Erythroblast (primary cell): ENCODE results near the gene UBXN7.

ENCODE experiments used
- GATA1 ChIP-seq: IDR thresholded peaks from 2 replicates; pipeline ENCODE4 v1.6.1; 2011; ENCODE audit warnings: low read depth, mild to moderate bottlenecking, control low read depth, low read length, moderate library complexity
- POLR2A ChIP-seq: IDR thresholded peaks from 2 replicates; pipeline ENCODE4 v1.6.1; 2011; ENCODE audit warnings: mild to moderate bottlenecking, low read length

DNA sequence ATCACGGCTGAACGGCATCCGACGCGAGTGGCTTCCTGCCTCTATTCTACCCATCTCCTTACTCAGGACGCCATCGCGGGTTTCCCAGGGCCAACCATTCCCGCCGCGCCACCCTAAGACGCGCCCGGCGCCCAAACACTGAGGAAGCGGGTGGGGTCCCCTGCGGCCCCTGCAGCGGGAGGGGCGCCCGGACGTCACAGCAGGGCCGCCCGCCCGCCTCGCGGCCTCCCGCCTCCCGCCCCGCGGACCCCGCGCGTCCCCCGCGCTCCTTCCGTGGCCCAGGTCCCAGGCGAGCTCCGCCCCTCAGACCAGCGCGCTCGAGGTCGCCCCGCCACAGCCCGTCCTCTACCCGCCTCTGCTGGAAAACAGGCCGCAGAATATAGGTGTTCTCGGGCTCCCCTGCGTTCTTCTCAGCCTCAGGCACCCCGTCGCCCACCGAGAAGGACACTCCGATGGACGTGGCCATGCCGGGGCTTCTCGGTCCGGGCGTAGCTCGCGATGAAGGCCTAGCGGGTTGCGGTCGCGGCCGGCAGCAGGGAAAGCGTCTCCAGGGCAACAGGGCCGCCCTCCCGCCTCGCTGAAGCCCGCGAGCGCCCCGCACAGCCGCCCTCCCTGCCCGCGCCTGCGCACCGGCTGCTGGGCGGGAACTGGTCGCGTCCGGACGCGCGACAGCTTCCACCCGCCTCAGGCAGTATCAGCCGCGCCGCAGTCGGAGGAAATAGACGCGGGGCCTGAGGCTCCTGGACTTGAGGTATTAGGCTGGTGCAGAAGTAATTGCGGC is 114.3 kb downstream of the UBXN7 start, which contains the start of gene DYNLT2B:
- TF ChIP-seq POLR2A, result peak; percentile 77
- no peak for TF ChIP-seq GATA1
